ENCODE measurements around the gene CHRFAM7A.
"Not testable (repeated sequence)": the region's sequence is repeated elsewhere in the genome, so short reads cannot be mapped to it uniquely, and the experiment has no call there.

Gene CHRFAM7A

DNA sequence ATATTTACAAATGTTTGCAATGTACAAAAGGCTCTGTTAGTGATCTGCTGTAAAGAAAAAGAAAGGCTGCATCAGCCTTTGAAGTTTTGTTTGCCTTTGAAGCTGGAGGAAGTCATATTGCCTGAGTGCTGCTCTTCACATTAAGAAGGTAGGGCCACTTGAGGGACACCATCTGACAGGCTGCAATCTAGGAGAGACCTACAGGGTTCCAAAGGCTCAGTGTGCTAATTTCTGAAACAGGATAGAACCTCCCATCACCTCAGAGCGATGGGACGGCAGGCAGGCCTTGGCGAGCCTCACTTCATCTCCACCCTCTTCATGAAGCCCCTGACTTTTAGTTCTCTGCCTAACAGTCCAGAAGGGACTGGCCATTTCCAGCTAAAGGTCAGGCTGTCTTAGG lies 77.6 kb downstream of the CHRFAM7A start:
- DNase-seq = not testable (repeated sequence)

DNA sequence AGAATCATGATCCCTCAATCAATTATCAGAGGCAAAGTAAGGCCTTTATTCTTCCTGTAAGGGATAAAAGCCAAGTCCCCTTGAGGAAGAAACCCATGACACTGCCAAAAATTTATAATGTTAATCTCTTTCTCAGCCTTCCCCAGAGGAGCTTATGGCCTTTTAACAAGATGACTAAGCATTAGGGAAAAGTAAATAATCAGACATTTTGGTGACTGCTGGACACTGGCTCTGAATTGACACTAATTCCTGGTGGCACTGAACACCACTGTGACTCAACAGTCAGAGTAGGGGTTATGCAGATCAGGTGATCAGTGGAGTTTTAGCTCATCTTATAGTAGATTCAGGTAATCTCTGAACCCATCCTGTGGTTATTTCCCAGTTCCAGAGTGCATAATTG lies 82.8 kb downstream of the CHRFAM7A start:
- not testable (repeated sequence) for DNase-seq
